CD4-positive, alpha-beta T cell treated with Interleukin-1 beta for 1 hour (primary cell): ENCODE data around the gene MEGF6.

Experiments used
- DNase-seq, 2 donors: peaks; one replicate each; pipeline ENCODE4 v3.0.0-alpha.2; 2020 to 2022

MEGF6 gene

GRCh38 chr1:3453891-3454810 is 157.2 kb downstream of the MEGF6 start, which contains the start of gene ARHGEF16:
TSS of gene ARHGEF16 (plus strand) at chr1:3454665. CDS start at chr1:3463085, 8,420 bp downstream.
- DNase-seq, result peak; percentile 34 to 42

- peak; percentile 66 to 75 for DNase-seq
Measured at GRCh38 chr1:3453203-3453761, 158.0 kb downstream of the MEGF6 start.

GRCh38 chr1:3452866-3453175 is 158.5 kb downstream of the MEGF6 start:
- no peak for DNase-seq

- no peak for DNase-seq
Measured at GRCh38 chr1:3451994-3452865, 159.1 kb downstream of the MEGF6 start.

- no peak for DNase-seq
Measured at GRCh38 chr1:3450983-3451382, 160.3 kb downstream of the MEGF6 start.

- no peak for DNase-seq
Measured at GRCh38 chr1:3450202-3450863, 161.0 kb downstream of the MEGF6 start.

GRCh38 chr1:3444736-3445135 is 166.6 kb downstream of the MEGF6 start:
- DNase-seq, result no peak

- DNase-seq, result no peak
Measured at GRCh38 chr1:3444298-3444697, 167.0 kb downstream of the MEGF6 start.

- no peak for DNase-seq
Measured at GRCh38 chr1:3443807-3444206, 167.5 kb downstream of the MEGF6 start.

GRCh38 chr1:3442901-3443300 is 168.4 kb downstream of the MEGF6 start:
- DNase-seq, result no peak

- DNase-seq, result no peak
Measured at GRCh38 chr1:3442331-3442730, 169.0 kb downstream of the MEGF6 start.

- no peak for DNase-seq
Measured at GRCh38 chr1:3441880-3442279, 169.4 kb downstream of the MEGF6 start.

- no peak for DNase-seq
Measured at GRCh38 chr1:3441410-3441847, 169.9 kb downstream of the MEGF6 start.

- DNase-seq, result no peak
Measured at GRCh38 chr1:3440711-3441409, 170.4 kb downstream of the MEGF6 start.

- no peak for DNase-seq
Measured at GRCh38 chr1:3440300-3440681, 171.0 kb downstream of the MEGF6 start.
